HG02798 (cell line): ENCODE results near the gene CXCL1.
"Not testable (repeated sequence)": the region's sequence is repeated elsewhere in the genome, so short reads cannot be mapped to it uniquely, and the experiment has no call there.

ENCODE experiments used
- ATAC-seq: cut with Tn5 transposase; IDR thresholded peaks from one replicate; pipeline ENCODE4 v1.9.1; 2021; ENCODE audit warnings: mild to moderate bottlenecking; ENCODE audit not compliant: unreplicated experiment, poor library complexity

CXCL1 gene

GRCh38 chr4:73871511-73872310 is 2.5 kb downstream of the CXCL1 start:
- no peak for ATAC-seq

- no peak for ATAC-seq
These were observed 3.3 kb downstream of the CXCL1 start for GRCh38 chr4:73872316-73873108.

- no peak for ATAC-seq
These were observed 5.2 kb downstream of the CXCL1 start for GRCh38 chr4:73874386-73874785.

GRCh38 chr4:73875401-73875800 is 6.2 kb downstream of the CXCL1 start:
- ATAC-seq, result no peak

- ATAC-seq, result no peak
These were observed 14.1 kb downstream of the CXCL1 start for GRCh38 chr4:73883306-73883705.

GRCh38 chr4:73885574-73886267 is 16.5 kb downstream of the CXCL1 start:
- ATAC-seq, result no peak

GRCh38 chr4:73891326-73891725 is 22.1 kb downstream of the CXCL1 start:
- no peak for ATAC-seq

- ATAC-seq, result no peak
These were observed 22.7 kb downstream of the CXCL1 start for GRCh38 chr4:73891739-73892405.

GRCh38 chr4:73892966-73893365 is 23.8 kb downstream of the CXCL1 start:
- ATAC-seq, result no peak

GRCh38 chr4:73894001-73894400 is 24.8 kb downstream of the CXCL1 start:
- no peak for ATAC-seq

- ATAC-seq, result no peak
These were observed 26.3 kb downstream of the CXCL1 start for GRCh38 chr4:73895201-73896175.

GRCh38 chr4:73896416-73896815 is 27.2 kb downstream of the CXCL1 start:
- ATAC-seq, result no peak

- no peak for ATAC-seq
These were observed 28.4 kb downstream of the CXCL1 start for GRCh38 chr4:73897380-73898136.

- not testable (repeated sequence) for ATAC-seq
These were observed 30.1 kb downstream of the CXCL1 start for GRCh38 chr4:73899338-73899737.

- ATAC-seq, result no peak
These were observed 31.8 kb downstream of the CXCL1 start for GRCh38 chr4:73901031-73901430.

GRCh38 chr4:73902038-73902637 is 32.9 kb downstream of the CXCL1 start:
- ATAC-seq, result no peak

- ATAC-seq, result no peak
These were observed 33.8 kb downstream of the CXCL1 start for GRCh38 chr4:73902817-73903547.

- ATAC-seq, result no peak
These were observed 35.3 kb downstream of the CXCL1 start for GRCh38 chr4:73904491-73904890.
